ENCODE measurements around the gene NTMT1. TPM values are rescaled to one million over a fixed set of nuclear protein-coding genes. Genes with fewer than 3 reads are reported as not detected.
"Not testable (repeated sequence)": the region's sequence is repeated elsewhere in the genome, so short reads cannot be mapped to it uniquely, and the experiment has no call there.

The NTMT1 gene
- total RNA-seq, 1 donor from 2014 or later = 62.6 TPM

GRCh38 chr9:129661029-129661428 is 35.1 kb downstream of the NTMT1 start:
- Mint-ChIP-seq H3K36me3 (ENCODE audit: unreplicated experiment) (no peaks in the 10 kb centered on the region), H3K9me3 (ENCODE audit: unreplicated experiment) (no peaks in the 10 kb centered on the region), H3K4me3 (ENCODE audit: unreplicated experiment) (no peak overlapping the region), H3K27ac (ENCODE audit: unreplicated experiment) (no peak overlapping the region), H3K27me3 (ENCODE audit: unreplicated experiment) (peaks cover 9% of the 10 kb centered on the region), H3K4me1 (ENCODE audit: low read depth, unreplicated experiment) (no peaks in the 10 kb centered on the region)
- no peak for TF ChIP-seq CTCF (IDR thresholded peaks at IDR 0.05; ENCODE audit: partially characterized antibody, unreplicated experiment)
- DNase-seq = no peak

- not testable (repeated sequence) for DNase-seq
These were observed 36.3 kb downstream of the NTMT1 start for GRCh38 chr9:129662239-129662638.

GRCh38 chr9:129664746-129665388 is 38.9 kb downstream of the NTMT1 start:
- peak overlapping the region; percentile 59 for H3K27ac Mint-ChIP-seq (ENCODE audit: unreplicated experiment)
- H3K4me1 Mint-ChIP-seq (ENCODE audit: low read depth, unreplicated experiment) = no peaks in the 10 kb centered on the region
- DNase-seq = peak; percentile 32
- no peak overlapping the region for H3K4me3 Mint-ChIP-seq (ENCODE audit: unreplicated experiment)
- no peak for TF ChIP-seq CTCF (IDR thresholded peaks at IDR 0.05; ENCODE audit: partially characterized antibody, unreplicated experiment)
- H3K27me3 Mint-ChIP-seq (ENCODE audit: unreplicated experiment) = peaks cover 12% of the 10 kb centered on the region
- peaks cover 2% of the 10 kb centered on the region for H3K9me3 Mint-ChIP-seq (ENCODE audit: unreplicated experiment)
- no peaks in the 10 kb centered on the region for H3K36me3 Mint-ChIP-seq (ENCODE audit: unreplicated experiment)

More at GRCh38 chr9:129662239-129662638, 36.3 kb downstream of the NTMT1 start:
- H3K4me1 Mint-ChIP-seq (ENCODE audit: low read depth, unreplicated experiment); H3K36me3 Mint-ChIP-seq (ENCODE audit: unreplicated experiment); H3K27ac Mint-ChIP-seq (ENCODE audit: unreplicated experiment); H3K4me3 Mint-ChIP-seq (ENCODE audit: unreplicated experiment); H3K27me3 Mint-ChIP-seq (ENCODE audit: unreplicated experiment); H3K9me3 Mint-ChIP-seq (ENCODE audit: unreplicated experiment): not testable (repeated sequence)

- peak; percentile 60 for DNase-seq
- H3K36me3 Mint-ChIP-seq (ENCODE audit: unreplicated experiment) = no peaks in the 10 kb centered on the region
- TF ChIP-seq CTCF (IDR thresholded peaks at IDR 0.05; ENCODE audit: partially characterized antibody, unreplicated experiment) = no peak
- peaks cover 2% of the 10 kb centered on the region for H3K4me1 Mint-ChIP-seq (ENCODE audit: low read depth, unreplicated experiment)
- H3K4me3 Mint-ChIP-seq (ENCODE audit: unreplicated experiment) = peak within 1 kb of the TSS; percentile 30
- peaks cover 12% of the 10 kb centered on the region for H3K27me3 Mint-ChIP-seq (ENCODE audit: unreplicated experiment)
- peak within 1 kb of the TSS; percentile 59 for H3K27ac Mint-ChIP-seq (ENCODE audit: unreplicated experiment)
- peaks cover 2% of the 10 kb centered on the region for H3K9me3 Mint-ChIP-seq (ENCODE audit: unreplicated experiment)
These were observed 39.4 kb downstream of the NTMT1 start, which contains the start of gene PRRX2 for GRCh38 chr9:129665389-129665775. Gene PRRX2 (plus strand): TSS chr9:129665647. CDS start chr9:129665868, 221 bp downstream.

GRCh38 chr9:129665814-129666520 is 40.0 kb downstream of the NTMT1 start:
- Mint-ChIP-seq H3K4me1 (ENCODE audit: low read depth, unreplicated experiment) (peaks cover 4% of the 10 kb centered on the region), H3K36me3 (ENCODE audit: unreplicated experiment) (no peaks in the 10 kb centered on the region), H3K27ac (ENCODE audit: unreplicated experiment) (no peak overlapping the region), H3K4me3 (ENCODE audit: unreplicated experiment) (no peak overlapping the region), H3K27me3 (ENCODE audit: unreplicated experiment) (peaks cover 12% of the 10 kb centered on the region), H3K9me3 (ENCODE audit: unreplicated experiment) (peaks cover 4% of the 10 kb centered on the region)
- TF ChIP-seq CTCF (IDR thresholded peaks at IDR 0.05; ENCODE audit: partially characterized antibody, unreplicated experiment) = no peak
- DNase-seq = no peak
